Left colon (tissue), 2 donors: ENCODE results near the gene SPRR1A. TPM values are rescaled to one million over a fixed set of nuclear protein-coding genes. Genes with fewer than 3 reads are reported as not detected.
"Not testable (repeated sequence)": the region's sequence is repeated elsewhere in the genome, so short reads cannot be mapped to it uniquely, and the experiment has no call there.

Experiments used
- ATAC-seq: fragments of 200-7000 bp; cut with Tn5 transposase; one replicate; pipeline ENCODE4 v1.9.1; 2020; ENCODE audit warnings: mild to moderate bottlenecking, moderate library complexity
- DNase-seq, 2 donors: peaks; one replicate each; pipeline ENCODE4 v3.0.0-alpha.2; 2020
- intact Hi-C, 2 donors: fragments of 100-400 bp; cut with DNase I in 1 of 2; cut with micrococcal nuclease in 1 of 2; formaldehyde crosslinking; loops; one replicate each; pipeline versions ENCODE4 v1.11.2 to v1.14.0; 2022; cut with DNase I, micrococcal nuclease
- total RNA-seq, 2 donors: library from RNA; stranded (reverse); fragmentation: NEBNext Ultra II Directional; extraction: Animal tissue kit (Norgen Biotek cat#: 25700); gene quantifications; one replicate each; pipeline ENCODE4 v1.2.1, GENCODE V29; 2021
- donor health status: DM: no; HTN: no; CAD: no.
- donor health status: DM: yes; HTN: yes; CAD: no.

SPRR1A gene
- total RNA-seq, 2 donors from 2014 or later, result not detected

DNA sequence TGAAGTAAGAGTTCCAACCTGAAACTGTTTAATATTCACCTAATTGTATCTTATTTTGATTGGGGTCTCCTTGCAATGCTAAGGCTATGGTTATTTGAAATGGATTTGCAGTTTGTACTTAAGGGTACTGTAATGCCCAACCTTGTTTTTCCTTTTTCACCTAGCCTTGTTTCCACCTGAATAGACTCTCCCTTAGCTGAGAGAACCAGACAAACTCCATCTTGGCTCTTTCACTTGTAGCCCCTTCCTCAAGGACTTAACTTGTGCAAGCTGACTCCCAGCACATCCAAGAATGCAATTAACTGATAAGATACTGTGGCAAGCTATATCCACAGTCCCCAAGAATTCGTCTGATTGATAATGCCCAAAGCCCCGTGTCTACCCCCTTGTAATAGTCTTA lies 37.9 kb downstream of the SPRR1A start:
- ATAC-seq, intact Hi-C loops, DNase-seq: not testable (repeated sequence)

DNA sequence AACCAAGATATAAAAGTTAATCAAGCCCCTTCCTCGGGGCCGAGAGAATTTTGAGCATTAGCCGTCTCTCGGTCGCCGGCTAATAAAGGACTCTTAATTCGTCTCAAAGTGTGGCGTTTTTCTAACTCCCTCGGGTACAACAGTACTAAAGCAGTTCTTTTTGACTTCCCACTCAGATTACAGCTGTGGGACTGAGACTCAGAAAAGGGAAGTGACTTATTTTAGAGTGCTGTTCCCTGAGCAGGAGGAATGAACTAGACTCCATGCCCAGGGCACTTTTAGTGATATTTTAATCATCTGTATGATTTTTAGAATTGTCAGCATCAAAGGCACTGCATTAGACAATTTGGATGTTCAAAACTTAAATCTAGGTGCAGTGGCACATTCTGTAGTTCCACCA lies 38.5 kb downstream of the SPRR1A start:
- ATAC-seq, DNase-seq, intact Hi-C loops: not testable (repeated sequence)

DNA sequence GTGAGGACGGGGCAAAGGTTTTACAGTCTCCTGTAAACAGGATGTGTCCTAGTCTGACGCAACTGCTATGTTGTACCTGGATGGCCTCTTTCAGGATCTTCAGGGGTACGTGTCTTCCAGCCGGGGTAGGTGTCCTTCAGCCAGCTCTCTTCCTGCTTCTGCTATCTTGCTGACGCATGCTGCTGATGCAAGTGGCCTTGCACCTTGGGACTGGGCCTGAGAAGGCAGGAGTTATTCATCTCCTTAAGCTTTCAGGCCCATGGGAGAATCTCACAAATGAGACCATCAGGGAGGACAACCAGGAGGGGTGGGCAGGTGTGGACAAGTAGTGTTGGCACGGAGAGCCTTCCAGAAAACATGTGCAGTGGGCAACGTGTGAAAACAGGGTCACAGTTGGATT lies 39.2 kb downstream of the SPRR1A start:
- DNase-seq, result no peak
- no peak for ATAC-seq
- intact Hi-C loops, result no loop called here

DNA sequence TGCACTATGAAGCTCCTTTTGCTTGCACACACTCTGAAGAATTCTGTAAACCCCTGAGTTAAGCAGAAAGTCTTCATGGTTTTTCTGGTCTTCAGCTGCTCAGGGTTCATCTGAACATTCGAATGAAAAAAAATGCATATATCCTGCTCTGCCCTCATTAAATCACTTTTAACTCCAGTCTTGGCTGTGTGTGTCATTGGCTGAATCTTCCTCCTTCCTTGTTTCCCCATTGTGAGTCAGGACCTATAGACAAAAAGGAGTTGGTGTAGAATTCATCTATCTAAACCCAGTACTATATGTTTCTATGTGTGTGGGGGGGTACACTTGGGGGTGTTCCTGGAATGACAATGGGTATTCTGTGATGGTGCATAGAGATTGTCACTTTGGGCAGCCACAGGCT lies 40.5 kb downstream of the SPRR1A start:
- intact Hi-C loops, result no loop called here
- no peak for ATAC-seq
- no peak for DNase-seq

DNA sequence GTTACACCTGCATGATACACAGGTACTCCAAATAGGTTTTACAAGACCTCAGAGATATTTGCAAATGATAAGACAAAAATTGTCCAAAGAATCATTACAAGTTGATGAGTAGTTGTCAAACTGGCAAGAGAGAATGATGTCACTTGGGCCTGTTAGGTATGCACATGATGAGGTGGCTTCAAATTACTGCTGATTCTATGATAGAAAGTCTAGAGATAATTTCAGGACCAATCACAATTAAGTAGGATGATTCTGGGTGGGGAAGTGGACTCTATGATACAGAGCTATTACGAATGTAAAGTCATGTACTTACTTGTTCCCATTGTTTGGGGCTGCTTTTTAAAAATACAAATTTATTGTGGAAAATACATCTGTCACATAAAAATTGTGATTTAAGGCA lies 41.9 kb downstream of the SPRR1A start:
- DNase-seq, result no peak
- intact Hi-C loops, result no loop called here
- ATAC-seq, result no peak

DNA sequence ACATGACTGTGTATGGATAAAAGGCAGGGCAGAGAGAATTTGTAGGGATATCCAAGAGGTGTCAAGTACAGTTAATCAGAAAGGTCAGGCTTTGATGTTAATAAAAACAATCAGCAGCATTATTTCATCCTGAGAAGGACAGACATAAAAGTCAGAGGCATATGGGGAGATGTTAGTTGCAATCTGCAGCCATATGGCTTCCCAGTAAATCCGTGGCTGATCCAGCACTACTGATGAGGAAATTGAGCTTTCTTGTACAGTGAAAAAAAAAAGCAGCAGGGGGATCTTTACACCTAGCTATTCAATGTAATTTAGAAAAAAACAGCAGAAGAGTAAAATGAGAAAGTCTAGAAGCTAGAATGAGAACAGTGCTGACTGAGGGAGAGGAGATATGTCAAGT lies 44.9 kb downstream of the SPRR1A start:
- no peak for ATAC-seq
- intact Hi-C loops, result no loop called here
- no peak for DNase-seq

DNA sequence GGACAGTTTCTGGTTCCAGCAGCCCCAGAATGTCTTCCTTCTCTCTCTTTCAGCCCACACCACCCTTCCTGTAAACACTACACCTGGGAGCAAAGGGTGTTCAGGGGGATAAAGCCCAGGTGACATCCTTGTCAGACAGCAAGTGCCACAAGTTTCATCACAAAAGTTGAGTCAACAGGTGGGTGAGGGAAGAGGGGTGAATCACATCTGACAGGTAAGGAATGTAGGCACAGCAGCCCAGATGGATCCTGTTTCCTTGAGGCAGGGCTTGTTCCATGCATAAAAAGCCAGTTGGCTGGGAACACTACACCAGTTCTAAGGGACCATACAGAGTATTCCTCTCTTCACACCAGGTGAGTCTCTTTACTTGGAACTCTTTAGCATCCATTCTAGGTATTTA lies 47.0 kb downstream of the SPRR1A start, which contains the start of gene SPRR1B:
SPRR1B (plus strand) TSS at position 309 of the 400 bp plus-strand sequence. CDS start 1,143 bp downstream, outside the sequence.
- ATAC-seq, result no peak
- intact Hi-C loops, result no loop called here
- no peak for DNase-seq

DNA sequence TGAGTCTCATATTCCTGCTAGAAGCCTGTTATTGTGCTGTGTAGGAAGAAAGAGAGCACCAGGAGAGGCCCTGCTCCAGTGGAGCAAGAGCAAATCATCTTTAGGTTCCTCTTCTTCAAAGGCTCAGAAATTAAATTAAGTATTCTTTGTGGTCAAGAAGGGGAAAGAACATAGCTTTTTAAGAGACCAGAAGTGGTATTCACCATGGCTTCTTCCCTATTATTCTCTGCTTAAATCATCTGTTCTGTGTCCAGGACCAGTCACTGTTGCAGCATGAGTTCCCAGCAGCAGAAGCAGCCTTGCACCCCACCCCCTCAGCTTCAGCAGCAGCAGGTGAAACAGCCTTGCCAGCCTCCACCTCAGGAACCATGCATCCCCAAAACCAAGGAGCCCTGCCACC lies 48.2 kb downstream of the SPRR1A start:
- intact Hi-C loops, result no loop called here
- ATAC-seq, result no peak
- no peak for DNase-seq

DNA sequence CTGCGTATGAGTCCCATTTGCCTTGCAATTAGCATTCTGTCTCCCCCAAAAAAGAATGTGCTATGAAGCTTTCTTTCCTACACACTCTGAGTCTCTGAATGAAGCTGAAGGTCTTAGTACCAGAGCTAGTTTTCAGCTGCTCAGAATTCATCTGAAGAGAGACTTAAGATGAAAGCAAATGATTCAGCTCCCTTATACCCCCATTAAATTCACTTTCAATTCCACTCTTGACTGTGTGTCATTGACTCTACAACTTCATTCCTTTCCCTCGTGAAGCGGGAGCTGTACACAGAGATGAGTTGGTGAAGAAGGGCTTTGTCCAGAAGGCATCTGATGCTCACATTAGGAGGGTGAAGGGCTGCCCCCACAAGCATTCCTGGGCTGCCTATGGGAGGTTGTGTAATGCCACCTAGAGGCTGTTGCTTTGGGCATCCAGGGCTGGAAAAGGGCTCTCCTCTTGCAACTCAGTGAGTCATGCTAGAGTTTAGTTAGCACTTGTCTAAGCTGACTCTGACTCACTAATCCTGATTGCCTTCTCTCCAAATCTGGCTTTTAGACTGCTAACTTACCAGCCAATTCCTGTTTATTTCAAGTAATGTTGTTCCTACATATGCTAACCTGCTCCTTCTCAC lies 48.9 kb downstream of the SPRR1A start:
- intact Hi-C loops, result no loop called here
- no peak for DNase-seq
- ATAC-seq, result no peak

DNA sequence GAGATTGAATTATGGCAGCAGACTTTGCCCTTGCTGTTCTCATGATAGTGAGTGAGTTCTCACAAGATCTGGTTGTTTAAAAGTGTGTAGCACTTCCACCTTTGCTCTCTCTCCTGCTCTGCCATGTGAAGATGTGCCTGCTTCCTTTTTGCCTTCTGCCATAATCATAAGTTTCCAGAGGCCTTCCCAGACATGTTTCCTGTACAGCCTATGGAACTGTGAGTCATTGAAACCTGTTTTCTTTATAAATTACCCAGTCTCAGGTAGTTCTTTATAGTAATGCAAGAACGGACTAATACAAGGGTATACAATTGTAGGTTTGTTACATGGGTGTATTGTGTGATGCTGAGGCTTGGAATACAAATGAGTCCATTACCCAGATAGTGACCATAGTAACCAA lies 51.3 kb downstream of the SPRR1A start:
- ATAC-seq (no peak), DNase-seq (no peak)
- intact Hi-C loops, result no loop called here

Other genes starting within 250 kb of the SPRR1A start
- not detected for gene KPRP, start 226.1 kb upstream of the SPRR1A start, total RNA-seq
- not detected for gene LCE1F, start 208.9 kb upstream of the SPRR1A start, total RNA-seq
- not detected for gene LCE1E, start 197.8 kb upstream of the SPRR1A start, total RNA-seq
- not detected for gene LCE1D, start 187.4 kb upstream of the SPRR1A start, total RNA-seq
- not detected for gene LCE1C, start 177.4 kb upstream of the SPRR1A start, total RNA-seq
- not detected for gene LCE1B, start 172.1 kb upstream of the SPRR1A start, total RNA-seq
- gene LCE1A, start 156.6 kb upstream of the SPRR1A start, total RNA-seq, result not detected
- not detected for gene LCE6A, start 141.2 kb upstream of the SPRR1A start, total RNA-seq
- gene LCE7A, start 124.1 kb upstream of the SPRR1A start, total RNA-seq, result not detected
- gene SMCP, start 105.8 kb upstream of the SPRR1A start, total RNA-seq, result not detected
- gene IVL, start 75.5 kb upstream of the SPRR1A start, total RNA-seq, result not detected
- not detected for gene SPRR5, start 36.9 kb upstream of the SPRR1A start, total RNA-seq
- gene SPRR4, start 13.4 kb upstream of the SPRR1A start, total RNA-seq, result not detected
- not detected for gene SPRR3, start 17.7 kb downstream of the SPRR1A start, total RNA-seq
- not detected for gene SPRR1B, start 47.1 kb downstream of the SPRR1A start, total RNA-seq
- not detected for gene SPRR2D, start 57.0 kb downstream of the SPRR1A start, total RNA-seq
- not detected for gene SPRR2A, start 73.4 kb downstream of the SPRR1A start, total RNA-seq
- gene SPRR2B, start 87.5 kb downstream of the SPRR1A start, total RNA-seq, result not detected
- gene SPRR2E, start 110.4 kb downstream of the SPRR1A start, total RNA-seq, result not detected
- gene SPRR2F, start 129.4 kb downstream of the SPRR1A start, total RNA-seq, result not detected
- not detected for gene SPRR2G, start 166.8 kb downstream of the SPRR1A start, total RNA-seq
- not detected for gene LELP1, start 219.3 kb downstream of the SPRR1A start, total RNA-seq
- gene PRR9, start 233.5 kb downstream of the SPRR1A start, total RNA-seq, result not detected